ENCODE measurements around the gene GDPD4. TPM values are rescaled to one million over a fixed set of nuclear protein-coding genes. Genes with fewer than 3 reads are reported as not detected.
A peak's percentile ranks its signal among the peaks of the same experiment; 100 is the strongest.

The GDPD4 gene
- total RNA-seq, 4 donors from 2014 or later = not detected

- DNase-seq = no peak
- Histone ChIP-seq H3K9me3 (peaks cover 0 to 2% of the 10 kb centered on the region in 2 donors), H3K27ac (no peak overlapping the region), H3K36me3 (no peaks in the 10 kb centered on the region), H3K4me1 (no peaks in the 10 kb centered on the region), H3K4me3 (no peak overlapping the region), H3K27me3 (no peaks in the 10 kb centered on the region)
- 75 to 89% methylated on average over 1 to 5 of the region's 5 CpGs for WGBS, 2 donors (ENCODE audit: low coverage in 1 of 2)
- TF ChIP-seq, protein P1, sequence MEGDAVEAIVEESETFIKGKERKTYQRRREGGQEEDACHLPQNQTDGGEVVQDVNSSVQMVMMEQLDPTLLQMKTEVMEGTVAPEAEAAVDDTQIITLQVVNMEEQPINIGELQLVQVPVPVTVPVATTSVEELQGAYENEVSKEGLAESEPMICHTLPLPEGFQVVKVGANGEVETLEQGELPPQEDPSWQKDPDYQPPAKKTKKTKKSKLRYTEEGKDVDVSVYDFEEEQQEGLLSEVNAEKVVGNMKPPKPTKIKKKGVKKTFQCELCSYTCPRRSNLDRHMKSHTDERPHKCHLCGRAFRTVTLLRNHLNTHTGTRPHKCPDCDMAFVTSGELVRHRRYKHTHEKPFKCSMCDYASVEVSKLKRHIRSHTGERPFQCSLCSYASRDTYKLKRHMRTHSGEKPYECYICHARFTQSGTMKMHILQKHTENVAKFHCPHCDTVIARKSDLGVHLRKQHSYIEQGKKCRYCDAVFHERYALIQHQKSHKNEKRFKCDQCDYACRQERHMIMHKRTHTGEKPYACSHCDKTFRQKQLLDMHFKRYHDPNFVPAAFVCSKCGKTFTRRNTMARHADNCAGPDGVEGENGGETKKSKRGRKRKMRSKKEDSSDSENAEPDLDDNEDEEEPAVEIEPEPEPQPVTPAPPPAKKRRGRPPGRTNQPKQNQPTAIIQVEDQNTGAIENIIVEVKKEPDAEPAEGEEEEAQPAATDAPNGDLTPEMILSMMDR (IDR thresholded peaks at IDR 0.05) = no peak
- TF ChIP-seq EP300 (IDR thresholded peaks at IDR 0.05; ENCODE audit: low read depth) (no peak), POLR2A (IDR thresholded peaks at IDR 0.05) (no peak), POLR2AphosphoS5 (IDR thresholded peaks at IDR 0.05) (no peak)
- intact Hi-C loops (cut with DNase I; ENCODE audit: low total_unique reads) (no loop called here), in situ Hi-C loops (cut with MboI; ENCODE audit: low pct_ligation_motif_present in 1 of 4, low pct_unique_long_range_greater_than_20kb in 1 of 4, low sequenced_read_pairs in 3 of 4) (no loop called here)
Measured at GRCh38 chr11:77230878-77231605, 70.4 kb downstream of the GDPD4 start.

- Histone ChIP-seq H3K27me3 (no peaks in the 10 kb centered on the region), H3K4me3 (no peak overlapping the region), H3K4me1 (no peaks in the 10 kb centered on the region), H3K27ac (no peak overlapping the region), H3K9me3 (peaks cover 0 to 3% of the 10 kb centered on the region in 2 donors), H3K36me3 (no peaks in the 10 kb centered on the region)
- intact Hi-C loops (cut with DNase I; ENCODE audit: low total_unique reads) (no loop called here), in situ Hi-C loops (cut with MboI; ENCODE audit: low pct_ligation_motif_present in 1 of 4, low pct_unique_long_range_greater_than_20kb in 1 of 4, low sequenced_read_pairs in 3 of 4) (no loop called here)
- TF ChIP-seq POLR2AphosphoS5 (IDR thresholded peaks at IDR 0.05) (peak in 1 of 3 donors; percentile 9), EP300 (IDR thresholded peaks at IDR 0.05; ENCODE audit: low read depth) (no peak), POLR2A (IDR thresholded peaks at IDR 0.05) (no peak)
- TF ChIP-seq, protein P1 (IDR thresholded peaks at IDR 0.05) = no peak
- peak; percentile 60 for DNase-seq
- WGBS, 2 donors (ENCODE audit: low coverage in 1 of 2) = 41% methylated on average over 9 of the region's 9 CpGs; no CpG with 5 or more reads in 1 of the 2 donors
Measured at GRCh38 chr11:77223797-77224196, 77.7 kb downstream of the GDPD4 start.

DNA sequence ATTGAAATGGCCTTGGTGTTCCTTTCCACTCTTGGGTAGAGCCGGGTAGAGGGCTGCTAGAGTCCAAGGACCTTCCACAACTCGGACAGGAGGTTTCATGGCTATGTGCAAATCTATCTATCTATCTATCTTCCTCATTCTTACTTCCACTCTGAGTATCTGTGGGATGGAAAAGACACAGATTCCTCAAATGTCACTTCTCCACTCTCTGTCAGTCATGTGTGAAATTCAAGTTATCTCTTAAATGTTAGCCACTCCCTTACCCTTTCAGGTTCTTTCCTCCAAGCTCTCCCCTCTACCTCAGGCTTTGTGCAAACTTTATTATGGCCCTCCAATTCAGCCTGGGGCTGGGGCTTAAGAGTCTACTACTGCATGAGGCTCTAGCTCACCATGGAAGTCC is 84.3 kb downstream of the GDPD4 start:
- in situ Hi-C loops (cut with MboI; ENCODE audit: low pct_ligation_motif_present in 1 of 4, low pct_unique_long_range_greater_than_20kb in 1 of 4, low sequenced_read_pairs in 3 of 4) = no loop called here
- no peaks in the 10 kb centered on the region for H3K4me1 ChIP-seq
- no peak for DNase-seq
- intact Hi-C loops (cut with DNase I; ENCODE audit: low total_unique reads) = no loop called here
- TF ChIP-seq POLR2A (IDR thresholded peaks at IDR 0.05) = no peak
- no peak for TF ChIP-seq POLR2AphosphoS5 (IDR thresholded peaks at IDR 0.05)
- TF ChIP-seq EP300 (IDR thresholded peaks at IDR 0.05; ENCODE audit: low read depth) = no peak
- TF ChIP-seq, protein P1 (IDR thresholded peaks at IDR 0.05) = no peak
- no peak overlapping the region for H3K27ac ChIP-seq
- no peaks in the 10 kb centered on the region for H3K27me3 ChIP-seq
- no peak overlapping the region for H3K4me3 ChIP-seq
- H3K9me3 ChIP-seq = no peaks in the 10 kb centered on the region
- WGBS, 2 donors (ENCODE audit: low coverage in 1 of 2) = 81% methylated on average over 2 of the region's 2 CpGs; no CpG with 5 or more reads in 1 of the 2 donors
- H3K36me3 ChIP-seq = no peaks in the 10 kb centered on the region

- Histone ChIP-seq H3K27ac (no peak overlapping the region), H3K4me1 (no peaks in the 10 kb centered on the region), H3K9me3 (no peaks in the 10 kb centered on the region), H3K36me3 (no peaks in the 10 kb centered on the region), H3K4me3 (no peak overlapping the region), H3K27me3 (no peaks in the 10 kb centered on the region)
- DNase-seq = no peak
- TF ChIP-seq, protein P1 (IDR thresholded peaks at IDR 0.05) = no peak
- TF ChIP-seq EP300 (IDR thresholded peaks at IDR 0.05; ENCODE audit: low read depth) = no peak
- in situ Hi-C loops (cut with MboI; ENCODE audit: low pct_ligation_motif_present in 1 of 4, low pct_unique_long_range_greater_than_20kb in 1 of 4, low sequenced_read_pairs in 3 of 4) (no loop called here), intact Hi-C loops (cut with DNase I; ENCODE audit: low total_unique reads) (no loop called here)
- WGBS, 2 donors (ENCODE audit: low coverage in 1 of 2) = 83% methylated on average over 3 of the region's 3 CpGs; no CpG with 5 or more reads in 1 of the 2 donors
Measured at GRCh38 chr11:77215106-77215505, 86.4 kb downstream of the GDPD4 start.

Measured in transverse colon (tissue), 4 donors.